GM18951 (cell line): Measurements from ENCODE around the gene PBX3.
"Not testable (repeated sequence)": the region's sequence is repeated elsewhere in the genome, so short reads cannot be mapped to it uniquely, and the experiment has no call there.

Experiments used
- POLR2A ChIP-seq: IDR thresholded peaks from 4 replicates; pipeline ENCODE4 v1.6.1; 2011; ENCODE audit warnings: mild to moderate bottlenecking; ENCODE audit not compliant: insufficient read length, insufficient read depth; ENCODE audit errors: extremely low read depth
- in situ Hi-C: fragments of 300-500 bp; cut with MboI; formaldehyde crosslinking; loops from one replicate; pipeline ENCODE4 v1.12.0; 2022; ENCODE audit warnings: low sequenced_read_pairs, mixed read lengths, inconsistent platforms; ENCODE audit not compliant: unreplicated experiment

Gene PBX3

GRCh38 chr9:125822902-125823301 is 75.7 kb downstream of the PBX3 start:
- no peak for TF ChIP-seq POLR2A
- in situ Hi-C loops: no loop called here

GRCh38 chr9:125823874-125824406 is 76.8 kb downstream of the PBX3 start:
- in situ Hi-C loops: not testable (repeated sequence)

DNA sequence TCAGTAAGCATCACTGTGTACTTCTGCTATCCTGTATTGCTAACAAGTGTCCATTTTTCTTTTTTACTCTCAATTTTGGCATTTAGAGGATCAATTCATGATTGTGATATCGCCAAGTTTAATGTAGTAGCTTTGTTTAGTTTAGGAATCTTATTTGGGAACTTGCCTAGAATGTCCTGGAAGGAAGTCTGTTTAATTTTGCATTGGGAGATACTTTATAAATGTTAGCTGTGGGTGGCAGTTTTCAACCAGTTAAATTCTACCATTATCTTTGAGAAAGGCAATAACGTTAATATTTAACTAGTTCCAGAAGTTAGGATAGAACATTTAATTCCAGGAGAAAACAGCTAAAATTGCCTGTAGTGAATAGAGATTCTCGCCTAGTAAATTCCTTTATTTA is 78.6 kb downstream of the PBX3 start:
- in situ Hi-C loops: no loop called here

DNA sequence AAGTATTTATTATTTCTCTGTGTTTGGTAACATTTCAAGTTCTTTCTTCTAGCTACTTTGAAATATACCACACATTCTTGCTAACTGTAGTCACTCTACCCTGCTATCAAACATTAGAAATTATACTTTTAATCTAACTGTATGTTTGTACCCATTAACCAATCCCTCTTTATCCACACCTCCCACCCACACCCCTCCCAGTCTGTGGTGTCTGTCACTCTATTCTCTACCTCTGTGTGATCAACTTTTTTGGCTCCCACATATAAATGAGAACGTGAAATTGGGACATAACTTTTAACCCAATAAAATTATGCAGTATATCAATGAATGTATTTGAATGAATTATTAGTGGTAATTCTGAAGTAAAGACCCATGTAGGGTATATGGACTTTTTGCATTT is 79.7 kb downstream of the PBX3 start:
- in situ Hi-C loops: no loop called here
- no peak for TF ChIP-seq POLR2A

More for the DNA sequence above, 78.6 kb downstream of the PBX3 start:
- no peak for TF ChIP-seq POLR2A

DNA sequence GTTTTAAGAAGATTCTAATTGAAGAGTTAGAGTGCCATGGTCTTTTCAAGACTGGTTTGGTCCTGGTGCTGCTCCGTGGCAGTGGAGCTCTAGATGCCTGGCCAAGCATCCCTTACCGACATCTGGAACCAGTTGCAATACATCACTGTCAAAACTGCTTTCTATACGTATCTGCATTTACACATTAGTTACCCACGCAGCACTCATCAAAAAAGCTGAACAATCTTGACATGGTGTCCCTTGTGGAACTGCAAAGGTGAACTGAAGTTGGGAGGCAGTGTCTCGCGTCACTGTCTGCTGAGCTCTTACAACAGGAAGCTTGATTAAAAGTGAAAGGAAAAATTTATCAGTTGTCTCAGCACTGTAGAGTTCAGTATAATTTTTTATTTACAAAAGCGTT is 82.6 kb downstream of the PBX3 start:
- in situ Hi-C loops: no loop called here
- no peak for TF ChIP-seq POLR2A

- no peak for TF ChIP-seq POLR2A
- in situ Hi-C loops: no loop called here
These were observed 83.9 kb downstream of the PBX3 start for GRCh38 chr9:125831054-125831453.

DNA sequence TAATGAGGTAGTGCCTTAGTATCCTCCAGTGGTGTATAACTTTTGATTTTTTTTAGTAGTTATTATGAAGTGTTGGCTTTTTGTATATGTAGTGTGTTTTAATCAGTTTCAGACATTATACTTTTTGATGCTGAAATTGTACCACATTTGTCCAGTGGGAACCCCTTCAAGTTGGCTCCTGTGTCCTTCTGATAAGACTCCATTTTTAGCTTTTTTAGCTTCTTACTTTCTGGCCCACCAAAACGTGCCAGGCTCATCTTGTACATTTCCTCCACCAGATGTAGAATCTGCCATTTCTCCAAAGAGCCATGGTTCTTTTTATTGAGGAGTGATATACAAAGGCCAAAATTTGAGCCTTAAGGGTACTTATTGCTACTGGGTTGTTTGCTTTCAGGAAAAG is 84.4 kb downstream of the PBX3 start:
- in situ Hi-C loops: no loop called here
- no peak for TF ChIP-seq POLR2A

DNA sequence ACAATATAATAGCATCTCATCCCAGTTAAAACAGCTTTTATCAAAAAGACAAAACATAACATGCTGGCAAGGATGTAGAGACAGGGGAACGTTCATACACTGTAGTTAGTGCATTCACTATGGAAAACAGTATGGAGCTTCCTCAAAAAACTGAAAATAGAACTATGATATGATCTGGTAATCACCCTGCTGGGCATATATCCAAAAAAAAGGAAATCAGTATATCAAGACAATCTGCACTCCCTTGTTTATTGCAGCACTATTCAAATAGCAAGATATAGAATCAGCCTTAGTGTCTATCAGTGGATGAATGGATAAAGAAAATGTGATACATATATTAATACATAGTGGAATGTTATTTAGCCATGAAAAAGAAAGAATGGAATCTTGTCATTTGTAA is 88.5 kb downstream of the PBX3 start:
- in situ Hi-C loops: no loop called here
- no peak for TF ChIP-seq POLR2A

DNA sequence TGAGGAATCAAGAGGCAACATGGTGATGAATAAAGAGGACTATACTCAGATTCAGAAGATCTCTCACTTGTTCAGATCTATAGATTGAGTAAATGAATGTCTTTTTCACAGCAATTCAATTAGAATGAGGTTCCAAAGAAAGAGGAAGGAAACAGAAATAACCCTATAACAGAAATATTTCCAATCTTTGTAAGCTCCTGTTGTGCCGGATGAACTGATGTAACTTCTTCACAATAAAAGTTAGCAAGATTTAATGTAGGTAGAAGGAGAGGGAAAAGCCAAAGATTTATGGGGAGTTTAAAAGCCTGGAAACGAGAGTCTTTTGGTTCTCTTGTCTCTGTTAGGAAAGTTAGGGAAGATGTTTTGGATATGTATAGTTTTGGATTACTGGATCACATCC is 92.1 kb downstream of the PBX3 start:
- in situ Hi-C loops: no loop called here
- no peak for TF ChIP-seq POLR2A

GRCh38 chr9:125841444-125841843 is 94.3 kb downstream of the PBX3 start:
- TF ChIP-seq POLR2A: no peak
- in situ Hi-C loops: no loop called here

DNA sequence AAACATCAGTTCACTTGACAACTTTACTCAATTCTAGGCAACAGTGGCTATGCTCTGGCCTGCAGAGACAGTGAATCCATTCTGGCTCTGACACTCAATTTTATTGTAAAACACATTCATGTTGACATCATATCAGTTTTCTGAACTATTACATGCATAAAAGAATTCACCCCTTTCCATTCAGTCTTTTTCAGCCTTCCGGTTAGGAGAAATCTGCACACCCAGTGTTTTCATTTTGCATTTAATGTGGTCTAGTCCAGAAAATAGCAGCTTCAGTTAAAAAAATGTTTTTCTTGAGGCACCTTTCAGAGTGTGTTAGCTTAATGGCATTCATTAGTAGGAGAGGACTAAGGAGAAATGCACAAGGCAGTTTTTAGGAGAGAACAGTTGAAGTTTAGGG is 95.1 kb downstream of the PBX3 start:
- in situ Hi-C loops: no loop called here
- no peak for TF ChIP-seq POLR2A

DNA sequence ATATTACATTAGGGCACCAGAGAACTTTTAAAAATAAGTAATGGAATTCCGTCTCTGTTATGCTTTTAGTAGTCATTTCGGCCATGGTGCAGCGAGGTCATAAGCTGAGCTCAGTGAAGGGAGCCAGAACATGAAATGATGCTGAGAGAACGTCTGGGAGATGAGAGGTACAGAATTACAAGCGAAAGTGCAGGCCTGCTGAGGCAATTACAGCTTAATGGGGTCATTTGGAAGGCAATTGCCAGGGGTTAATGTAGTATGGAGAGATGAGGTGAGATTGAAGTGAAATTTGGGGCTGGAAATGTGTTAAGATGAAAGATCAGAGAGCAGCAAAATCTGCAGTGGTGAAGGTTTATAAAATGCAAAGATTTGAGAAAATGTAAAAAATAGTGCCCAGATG is 96.5 kb downstream of the PBX3 start:
- no peak for TF ChIP-seq POLR2A
- in situ Hi-C loops: no loop called here

DNA sequence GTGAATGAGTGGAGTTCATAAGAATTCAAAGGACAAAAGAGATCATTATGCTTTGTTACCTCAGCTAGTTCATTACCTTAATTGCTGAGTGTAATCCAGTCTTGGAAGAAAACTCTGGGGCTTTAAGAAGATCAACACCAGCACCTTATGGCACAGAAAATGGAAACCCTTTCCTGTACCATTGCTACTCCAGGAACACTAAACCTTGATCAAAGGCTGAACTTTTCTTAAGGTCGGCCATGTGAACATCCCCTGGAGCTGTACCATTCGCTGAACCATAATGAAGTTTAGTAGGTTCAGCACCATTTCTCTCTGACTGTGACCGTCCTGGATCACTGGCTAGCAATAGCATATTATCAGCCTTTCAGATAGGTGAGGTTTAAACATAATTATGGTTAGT is 97.4 kb downstream of the PBX3 start:
- in situ Hi-C loops: no loop called here
- no peak for TF ChIP-seq POLR2A

- TF ChIP-seq POLR2A: no peak
- in situ Hi-C loops: no loop called here
These were observed 98.2 kb downstream of the PBX3 start for GRCh38 chr9:125845271-125845808.

- no peak for TF ChIP-seq POLR2A
- in situ Hi-C loops: no loop called here
These were observed 100.6 kb downstream of the PBX3 start for GRCh38 chr9:125847735-125848134.
